Effector CD4-positive, alpha-beta T cell (primary cell): ENCODE results near the gene CLTCL1.
"Not testable (repeated sequence)": the region's sequence is repeated elsewhere in the genome, so short reads cannot be mapped to it uniquely, and the experiment has no call there.

Experiments used
- DNase-seq: peaks from one replicate; pipeline ENCODE4 v3.0.0-alpha.2; 2020

Gene CLTCL1

DNA sequence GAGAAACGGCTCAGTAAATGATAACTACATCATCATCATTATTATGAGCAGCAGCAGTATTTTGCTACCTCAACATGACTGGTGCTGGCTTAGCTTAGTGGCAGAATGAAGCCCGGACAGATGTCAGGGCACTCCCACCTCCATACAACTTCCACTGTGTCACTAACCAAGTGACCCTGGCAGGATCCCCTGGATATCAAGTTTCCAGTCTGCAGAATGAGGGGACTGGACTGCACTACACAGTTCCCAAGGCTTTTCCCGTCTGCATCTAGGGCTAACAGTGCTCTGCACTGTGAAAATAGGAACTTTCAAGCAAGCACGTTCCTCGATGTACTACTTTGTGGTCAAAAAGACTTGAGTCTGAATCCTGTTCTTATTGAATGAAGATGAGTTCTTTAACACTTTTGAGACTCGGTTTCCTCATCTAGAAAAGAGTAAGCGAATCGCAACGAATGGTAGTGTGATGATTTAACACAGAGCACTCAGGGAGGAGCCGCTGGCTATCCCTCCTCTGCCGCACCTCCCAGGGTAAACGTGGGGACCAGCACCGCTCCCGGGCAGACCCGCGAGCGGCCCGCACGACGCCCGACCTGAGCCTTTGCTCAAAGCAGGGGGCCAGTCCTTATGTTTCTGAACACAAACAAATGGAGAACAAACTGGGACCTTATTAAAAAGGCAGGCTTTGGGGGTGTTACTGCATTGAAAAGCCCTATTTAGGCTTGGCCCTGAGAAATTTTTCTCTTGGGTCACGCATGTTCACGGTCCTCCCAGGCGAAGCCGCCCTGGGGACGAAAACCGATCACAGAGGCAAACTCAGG is 910 bp downstream of the CLTCL1 start:
- DNase-seq: no peak

DNA sequence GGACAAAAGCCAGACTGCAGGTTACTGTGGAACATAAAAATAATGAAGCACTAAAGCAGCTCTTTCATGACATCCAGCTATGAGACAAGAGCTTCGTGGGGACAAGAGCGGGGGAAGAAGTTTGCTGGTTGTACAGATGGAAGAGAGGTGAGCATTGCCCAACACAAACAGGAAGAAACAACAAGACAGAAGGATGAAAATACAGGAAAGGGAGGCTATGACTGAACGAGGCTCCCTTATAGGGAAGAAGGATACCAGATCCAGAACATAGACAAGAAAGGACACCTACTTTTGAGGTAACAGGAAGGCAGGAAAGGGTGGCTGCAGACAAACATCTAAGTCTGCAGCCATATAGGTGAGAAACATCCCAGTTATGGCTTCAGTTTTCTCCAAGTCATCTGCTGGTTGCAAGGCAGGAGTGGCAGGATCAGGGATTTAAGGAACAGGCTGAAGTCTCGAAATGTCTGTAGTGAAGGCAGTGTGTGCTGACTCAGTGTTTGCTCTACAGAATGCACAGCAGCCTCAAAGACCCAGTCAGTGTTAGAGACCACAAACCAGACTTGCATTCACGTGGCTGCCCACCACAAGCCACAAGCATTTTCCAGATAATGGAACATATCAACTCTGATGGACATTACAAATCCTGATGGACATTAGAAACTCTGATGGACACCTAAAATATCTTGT is 1.9 kb downstream of the CLTCL1 start:
- DNase-seq: no peak

DNA sequence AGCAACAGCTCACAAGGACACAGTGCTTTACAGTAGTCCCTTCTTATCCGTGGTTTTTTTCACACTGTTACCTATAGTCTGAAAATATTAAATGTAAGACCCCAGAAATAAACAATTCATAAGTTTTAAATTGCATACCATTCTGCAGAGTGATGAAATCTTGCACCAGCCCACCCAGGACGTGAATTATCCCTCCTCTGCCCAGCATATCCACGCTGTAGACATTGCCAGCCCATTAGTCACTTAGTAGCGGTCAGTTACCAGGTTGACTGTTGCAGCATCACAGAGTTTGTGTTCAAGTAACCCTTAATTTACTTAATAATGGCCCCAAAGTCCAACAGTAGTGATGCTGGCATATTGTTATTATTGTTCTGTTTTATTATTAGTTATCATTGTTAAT is 3.6 kb downstream of the CLTCL1 start:
- no peak for DNase-seq

DNA sequence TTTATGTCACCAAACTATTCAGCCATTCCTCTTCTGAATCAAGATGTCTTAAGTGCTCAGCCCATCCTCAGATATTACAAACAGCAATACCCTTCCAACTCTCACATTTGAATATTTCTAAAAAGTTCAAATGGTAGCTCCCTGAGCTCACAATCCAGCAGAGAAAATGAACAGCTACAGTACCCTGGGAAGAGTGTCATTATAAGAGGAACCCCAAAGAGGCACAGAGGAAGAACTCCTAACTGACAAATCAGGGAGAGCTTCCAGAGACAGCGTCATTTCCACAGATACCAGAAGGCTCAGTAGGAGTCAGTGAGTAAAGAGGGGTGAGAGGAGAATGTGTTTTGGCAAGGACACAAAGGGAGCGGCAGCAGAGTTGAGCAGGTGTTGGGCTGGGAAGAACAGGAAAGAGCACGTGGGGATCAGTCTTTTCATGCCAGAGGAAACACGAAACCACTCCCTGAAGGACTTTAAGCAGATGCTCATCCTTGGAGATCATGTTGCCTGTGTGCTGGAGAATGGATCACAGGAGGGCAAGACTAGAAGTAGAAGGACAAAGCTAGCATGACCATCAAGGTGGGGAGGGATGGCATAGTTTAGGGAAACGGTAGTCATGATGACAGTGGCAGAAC is 4.3 kb downstream of the CLTCL1 start:
- no peak for DNase-seq

DNA sequence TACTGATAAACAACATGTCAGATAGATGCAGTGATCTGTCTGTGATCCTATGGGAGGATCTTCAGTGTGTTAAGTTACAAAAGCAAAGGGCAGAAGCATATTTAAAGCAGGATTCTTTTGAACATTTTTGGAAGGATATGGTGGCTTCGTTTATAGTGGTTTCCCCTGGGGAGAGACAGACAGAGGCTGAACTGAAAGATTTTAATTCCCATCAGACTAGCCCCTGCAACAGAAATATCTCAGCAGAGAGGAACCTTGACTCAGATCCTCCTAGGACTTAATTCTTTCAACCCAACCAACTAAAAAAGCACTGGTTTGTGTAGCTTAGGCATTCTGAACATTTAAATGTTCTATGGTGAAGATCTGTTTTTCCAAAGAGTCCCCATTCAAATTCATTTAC is 5.7 kb downstream of the CLTCL1 start:
- DNase-seq: no peak

DNA sequence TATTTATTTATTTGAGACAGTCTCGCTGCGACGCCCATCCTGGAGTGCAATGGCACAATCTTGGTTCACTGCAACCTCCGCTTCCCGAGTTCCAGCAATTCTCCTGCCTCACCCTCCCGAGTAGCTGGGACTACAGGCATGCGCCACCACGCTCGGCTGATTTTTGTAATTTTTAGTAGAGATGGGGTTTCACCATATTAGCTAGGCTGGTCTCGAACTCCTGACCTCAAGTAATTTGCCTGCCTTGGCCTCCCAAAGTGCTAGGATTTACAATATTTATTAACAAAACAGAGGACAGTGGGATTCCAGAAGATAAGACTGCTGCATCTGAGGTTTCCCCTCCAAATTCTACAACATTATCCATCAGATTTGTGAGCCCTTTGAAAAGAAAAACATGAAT is 12.4 kb downstream of the CLTCL1 start:
- DNase-seq: not testable (repeated sequence)

DNA sequence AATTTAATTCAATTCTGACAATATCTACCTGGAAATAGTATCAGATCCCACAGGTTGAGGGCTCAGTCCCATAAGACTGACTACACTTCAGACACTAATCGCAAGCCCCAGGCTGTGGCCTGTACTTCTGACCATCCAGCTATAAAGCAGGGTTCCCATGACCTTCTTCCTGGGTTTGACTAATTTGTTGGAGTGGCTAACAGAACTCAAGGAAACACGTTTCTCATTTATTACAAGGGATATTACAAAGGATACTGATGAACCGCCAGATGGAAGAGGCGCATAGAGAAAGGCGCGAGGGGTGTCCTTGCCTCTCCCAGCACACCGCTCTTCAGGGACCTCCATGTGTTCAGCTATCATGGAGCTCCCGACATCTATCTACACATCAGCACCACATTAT is 13.7 kb downstream of the CLTCL1 start:
- DNase-seq: no peak

DNA sequence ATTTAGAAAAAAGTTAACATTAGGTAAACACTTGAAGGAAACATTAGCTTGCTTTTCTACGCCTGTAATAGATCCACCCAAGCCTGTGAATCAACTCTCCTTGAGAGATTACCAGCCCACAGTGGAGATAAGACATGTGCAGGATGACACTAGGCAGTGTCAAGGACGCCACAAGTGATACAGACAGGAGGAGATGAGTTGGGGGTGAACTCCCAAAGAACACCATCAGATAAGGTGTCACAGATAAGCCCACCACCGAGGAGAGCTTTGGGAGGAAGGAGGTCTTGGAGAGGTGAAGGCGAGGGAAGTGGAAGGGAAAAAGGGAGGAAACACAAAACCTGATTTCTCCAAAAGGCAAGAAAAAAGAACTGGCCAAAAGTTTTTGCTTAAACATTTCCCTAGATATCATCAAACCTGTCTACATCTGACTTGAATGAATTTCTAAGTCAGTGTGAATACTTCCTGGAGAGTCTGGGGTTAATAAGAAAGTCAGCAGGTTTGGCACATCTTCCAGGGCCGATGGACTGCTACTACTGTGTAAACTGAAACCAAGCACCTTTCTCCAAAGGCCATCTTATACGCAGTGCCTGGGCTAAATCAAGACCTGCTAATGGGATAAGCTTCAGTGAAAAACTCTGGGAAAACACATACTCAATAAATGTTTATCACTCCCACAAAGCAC is 15.5 kb downstream of the CLTCL1 start:
- no peak for DNase-seq

DNA sequence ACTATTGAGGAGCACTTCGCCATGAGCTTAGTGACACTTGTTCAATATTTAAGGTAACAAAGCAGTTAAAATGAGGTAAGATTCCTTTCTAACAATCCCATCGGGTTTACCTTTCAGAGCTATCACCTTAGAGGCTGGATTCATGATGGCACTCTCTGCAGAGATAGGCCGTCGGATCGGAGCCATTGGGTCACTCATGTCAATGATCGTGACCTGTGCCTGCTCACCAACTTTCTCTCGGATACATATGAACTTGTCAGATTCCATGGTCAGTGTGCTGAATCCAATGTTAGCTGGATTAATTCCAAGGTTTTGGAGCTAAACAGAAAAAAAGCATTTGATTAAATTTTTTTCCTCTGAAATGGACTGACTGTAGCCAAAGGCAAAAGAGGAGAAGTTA is 16.0 kb downstream of the CLTCL1 start:
- no peak for DNase-seq

DNA sequence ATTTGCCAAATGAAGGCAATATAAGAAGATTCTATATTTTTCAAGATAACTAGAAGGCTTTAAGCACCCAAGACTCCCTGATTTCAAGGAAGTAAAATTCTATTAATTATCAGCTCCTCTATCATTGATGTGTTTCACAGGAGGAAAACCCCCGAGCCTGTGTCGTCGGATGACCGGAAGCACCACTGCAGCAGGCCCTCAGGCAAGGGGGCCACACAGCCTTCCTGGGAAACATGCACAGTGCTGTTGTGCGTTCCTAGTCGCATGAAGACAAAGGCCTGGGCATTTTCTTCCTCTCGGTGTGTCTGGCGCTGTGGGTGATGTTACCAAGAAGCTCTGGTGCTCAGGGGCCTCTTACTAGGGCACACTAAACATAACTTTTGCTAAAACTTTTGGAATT is 16.4 kb downstream of the CLTCL1 start:
- no peak for DNase-seq

DNA sequence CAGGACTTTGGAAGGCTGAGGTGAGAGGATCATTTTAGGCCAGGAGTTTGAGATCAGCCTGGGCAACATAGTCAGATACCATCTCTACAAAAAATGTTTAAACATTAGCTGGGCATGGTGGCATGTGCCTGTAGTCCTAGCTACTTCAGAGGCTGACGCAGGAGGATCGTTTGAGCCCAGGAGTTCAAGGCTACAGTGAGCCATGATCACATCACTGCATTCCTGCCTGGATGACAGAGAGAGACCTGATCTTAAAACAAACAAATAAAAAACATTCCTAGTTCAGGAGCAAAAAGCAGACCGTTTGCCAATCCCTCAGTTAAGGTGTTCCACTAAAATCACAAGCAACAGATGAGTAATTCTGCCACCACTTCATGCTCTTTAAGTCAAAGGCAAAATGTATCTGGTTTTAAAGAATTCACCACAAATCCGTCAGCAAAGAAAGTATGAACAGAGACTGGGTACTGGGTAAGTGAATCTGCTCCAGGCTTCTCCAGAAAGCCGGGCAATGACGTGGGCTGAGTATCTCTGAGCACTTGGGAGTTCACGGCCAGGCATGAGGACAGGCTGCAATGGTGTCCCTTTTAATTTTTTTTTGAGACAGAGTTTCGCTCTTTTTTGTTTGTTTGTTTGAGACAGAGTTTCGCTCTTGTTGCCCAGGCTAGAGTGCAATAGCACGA is 19.5 kb downstream of the CLTCL1 start:
- no peak for DNase-seq

DNA sequence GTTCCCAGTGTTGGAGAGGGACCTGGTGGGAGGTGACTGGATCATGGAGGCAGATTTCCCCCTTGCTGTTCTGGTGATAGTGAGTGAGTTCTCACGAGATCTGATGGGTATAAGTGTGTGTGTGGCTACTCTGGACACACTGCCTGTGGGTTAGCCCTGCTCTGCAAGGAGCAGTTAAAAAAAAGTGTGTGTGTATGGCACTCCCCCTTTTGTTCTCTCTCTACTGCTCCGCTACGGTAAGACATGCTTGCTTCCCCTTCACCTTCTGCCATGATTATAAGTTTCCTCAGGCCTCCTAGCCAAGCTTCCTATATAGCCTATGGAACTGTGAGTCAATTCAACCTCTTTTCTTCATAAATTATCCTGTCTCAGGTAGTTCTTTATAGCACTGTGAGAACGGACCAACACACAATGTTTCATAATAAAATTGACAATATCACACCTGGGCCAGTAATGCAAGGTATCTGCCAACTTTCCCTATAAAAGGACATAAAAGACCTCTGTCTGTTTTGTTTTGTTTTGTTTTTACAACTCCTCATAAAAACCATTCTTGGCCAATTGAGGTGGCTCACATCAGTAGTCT is 20.2 kb downstream of the CLTCL1 start:
- no peak for DNase-seq

DNA sequence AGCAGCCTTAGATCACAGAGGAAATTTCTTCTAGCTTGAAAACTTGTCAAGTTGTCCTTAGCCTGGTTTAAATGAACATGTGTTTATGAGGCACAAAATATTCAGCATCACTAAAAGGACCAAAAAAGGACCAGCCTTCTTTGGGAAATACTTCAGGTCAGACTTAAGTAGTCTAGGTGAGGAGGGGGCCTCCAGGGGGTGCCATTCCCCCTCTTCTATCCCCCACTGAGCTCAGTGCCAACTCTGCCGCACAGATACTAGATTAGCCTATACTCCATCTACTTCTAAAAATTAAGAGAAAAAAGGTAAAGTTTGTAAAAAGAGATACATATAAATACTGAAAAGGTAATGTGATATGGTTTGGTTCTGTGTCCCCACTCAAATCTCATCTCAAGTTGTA is 20.6 kb downstream of the CLTCL1 start:
- no peak for DNase-seq

DNA sequence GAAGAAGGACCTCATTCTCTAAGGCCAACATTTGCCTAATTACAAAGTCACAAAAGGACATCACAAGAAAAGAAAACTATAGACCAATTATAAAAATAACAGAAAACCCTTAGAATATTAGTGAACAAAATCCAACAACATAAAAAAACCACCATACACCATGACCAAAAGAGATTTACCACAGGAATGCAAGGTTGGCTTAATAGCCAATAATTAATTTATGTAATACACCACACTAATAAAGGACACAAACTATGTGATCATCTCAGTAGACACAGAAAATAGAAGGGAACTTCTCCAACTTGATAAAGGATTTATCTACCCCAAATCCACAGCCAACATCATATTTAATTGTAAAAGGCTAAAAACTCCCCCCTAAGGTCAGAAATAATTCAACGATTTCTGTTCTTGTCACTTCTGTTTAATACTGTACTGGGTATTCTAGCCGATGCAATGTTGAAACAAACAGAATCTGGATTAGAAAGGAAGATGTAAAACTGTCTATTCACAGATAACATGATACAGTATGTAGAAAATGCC is 24.9 kb downstream of the CLTCL1 start:
- no peak for DNase-seq

DNA sequence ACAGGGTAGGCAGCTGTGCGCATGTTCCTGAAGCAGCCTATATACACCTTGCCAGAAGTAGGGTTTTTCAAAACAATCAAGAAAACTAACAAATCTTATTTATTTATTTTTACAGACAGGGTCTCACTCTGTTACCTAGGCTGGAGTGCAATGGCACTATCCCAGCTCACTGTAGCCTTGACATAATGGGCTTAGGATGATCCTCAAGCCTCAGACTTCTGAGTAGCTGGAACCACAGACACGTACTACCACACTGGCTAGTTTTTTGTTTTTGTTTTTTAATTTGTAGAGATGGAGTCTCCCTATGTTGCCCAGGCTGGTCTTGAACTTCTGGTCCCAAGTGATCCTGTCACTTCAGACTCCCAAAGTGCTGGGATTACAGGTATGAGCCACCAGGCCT is 25.7 kb downstream of the CLTCL1 start:
- no peak for DNase-seq

DNA sequence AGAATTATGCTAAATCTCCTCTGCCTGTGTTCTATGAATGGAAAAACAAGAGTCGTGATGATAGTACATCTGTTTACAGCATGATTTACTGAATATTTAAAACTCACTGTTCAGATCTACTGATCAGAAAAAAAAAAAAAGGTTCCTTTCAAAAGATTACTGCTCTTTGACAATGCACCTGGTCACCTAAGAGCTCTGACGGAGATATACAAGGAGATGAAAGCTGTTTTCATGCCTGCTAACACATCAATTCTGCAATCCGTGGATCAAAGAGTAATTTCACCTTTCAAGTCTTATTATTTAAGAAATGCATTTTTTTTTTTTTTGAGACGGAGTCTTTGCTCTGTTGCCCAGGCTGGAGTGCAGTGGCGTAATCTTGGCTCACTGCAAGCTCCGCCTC is 30.7 kb downstream of the CLTCL1 start:
- DNase-seq: no peak

DNA sequence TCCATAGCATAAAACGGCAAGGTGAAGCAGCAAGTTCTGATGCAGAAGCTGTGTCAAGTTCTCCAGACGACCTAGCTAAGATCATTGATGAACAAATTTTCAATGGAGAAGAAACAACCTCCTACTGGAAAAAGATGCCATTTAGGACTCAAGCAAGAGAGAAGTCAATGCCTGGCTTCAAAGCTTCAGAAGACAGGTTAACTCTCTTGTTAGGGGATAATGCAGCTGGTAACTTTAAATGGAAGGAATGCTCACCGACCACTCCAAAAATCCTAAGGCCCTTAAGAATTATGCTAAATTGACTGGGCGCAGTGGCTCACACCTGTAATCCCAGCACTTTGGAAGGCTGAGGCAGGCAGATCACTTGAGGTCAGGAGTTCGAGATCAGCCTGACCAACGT is 31.3 kb downstream of the CLTCL1 start:
- no peak for DNase-seq

DNA sequence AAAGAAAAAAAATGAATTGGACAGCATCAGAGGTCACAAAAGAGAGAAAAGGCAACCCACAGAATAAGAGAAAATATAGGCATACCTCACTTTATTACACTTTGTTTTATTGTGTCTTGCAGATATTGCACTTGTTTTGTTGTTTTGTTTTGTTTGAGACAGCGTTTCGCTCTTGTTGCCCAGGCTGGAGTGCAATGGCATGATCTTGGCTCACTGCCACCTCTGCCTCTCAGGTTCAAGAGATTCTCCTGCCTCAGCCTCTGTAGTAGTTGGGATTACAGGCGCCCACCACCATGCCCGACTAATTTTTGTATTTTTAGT is 32.6 kb downstream of the CLTCL1 start:
- not testable (repeated sequence) for DNase-seq

DNA sequence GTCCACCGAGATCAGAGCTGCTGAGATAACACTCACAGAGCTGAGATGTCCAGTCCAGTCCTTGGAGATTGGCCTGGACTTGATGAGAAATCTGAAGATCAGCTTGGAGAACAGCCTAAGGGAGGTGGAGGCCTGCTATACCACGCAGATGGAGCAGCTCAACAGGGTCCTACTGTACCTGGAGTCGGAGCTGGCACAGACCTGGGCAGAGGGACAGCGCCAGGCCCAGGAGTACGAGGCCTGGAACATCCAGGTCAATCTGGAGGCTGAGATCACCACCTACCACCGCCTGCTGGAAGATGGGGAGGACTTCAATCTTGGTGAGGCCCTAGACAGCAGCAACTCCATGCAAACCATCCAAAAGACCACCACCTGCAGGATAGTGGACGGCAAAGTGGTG is 33.1 kb downstream of the CLTCL1 start:
- no peak for DNase-seq

DNA sequence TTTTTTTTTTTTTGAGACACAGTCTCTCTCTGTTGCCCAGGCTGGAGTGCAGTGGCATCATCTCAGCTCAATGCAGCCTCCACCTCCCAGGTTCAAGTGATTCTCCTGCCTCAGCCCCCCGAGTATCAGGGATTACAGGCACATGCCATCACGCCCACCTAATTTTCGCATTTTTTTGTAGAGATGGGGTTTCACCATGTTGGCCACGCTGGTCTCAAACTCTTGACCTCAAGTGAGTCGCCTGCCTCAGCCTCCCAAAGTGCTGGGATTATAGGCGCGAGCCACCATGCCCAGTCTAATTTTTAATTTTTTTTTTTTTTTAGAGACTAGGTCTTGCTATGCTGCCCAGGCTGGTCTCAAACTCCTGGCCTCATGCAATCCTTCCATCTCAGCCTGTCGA is 35.2 kb downstream of the CLTCL1 start:
- not testable (repeated sequence) for DNase-seq

DNA sequence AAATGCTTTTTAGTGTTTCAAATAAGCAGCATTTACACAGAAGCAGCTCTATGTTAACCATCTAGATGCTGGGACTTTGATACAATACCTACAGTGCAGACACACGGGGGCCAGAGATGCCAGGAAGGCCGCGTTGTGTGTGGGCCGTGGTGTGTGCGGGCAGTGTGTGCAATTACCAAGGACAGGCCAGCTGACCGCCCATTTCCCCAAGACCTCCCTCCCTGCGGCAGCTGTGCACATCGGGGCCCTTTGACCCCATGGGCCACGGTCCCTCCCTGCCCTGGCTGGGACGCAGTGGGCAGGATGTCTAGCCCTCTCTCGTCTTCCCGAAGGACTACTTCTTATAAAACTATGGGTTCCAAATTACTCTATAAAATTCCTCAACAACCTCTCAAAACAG is 38.4 kb downstream of the CLTCL1 start:
- DNase-seq: no peak

DNA sequence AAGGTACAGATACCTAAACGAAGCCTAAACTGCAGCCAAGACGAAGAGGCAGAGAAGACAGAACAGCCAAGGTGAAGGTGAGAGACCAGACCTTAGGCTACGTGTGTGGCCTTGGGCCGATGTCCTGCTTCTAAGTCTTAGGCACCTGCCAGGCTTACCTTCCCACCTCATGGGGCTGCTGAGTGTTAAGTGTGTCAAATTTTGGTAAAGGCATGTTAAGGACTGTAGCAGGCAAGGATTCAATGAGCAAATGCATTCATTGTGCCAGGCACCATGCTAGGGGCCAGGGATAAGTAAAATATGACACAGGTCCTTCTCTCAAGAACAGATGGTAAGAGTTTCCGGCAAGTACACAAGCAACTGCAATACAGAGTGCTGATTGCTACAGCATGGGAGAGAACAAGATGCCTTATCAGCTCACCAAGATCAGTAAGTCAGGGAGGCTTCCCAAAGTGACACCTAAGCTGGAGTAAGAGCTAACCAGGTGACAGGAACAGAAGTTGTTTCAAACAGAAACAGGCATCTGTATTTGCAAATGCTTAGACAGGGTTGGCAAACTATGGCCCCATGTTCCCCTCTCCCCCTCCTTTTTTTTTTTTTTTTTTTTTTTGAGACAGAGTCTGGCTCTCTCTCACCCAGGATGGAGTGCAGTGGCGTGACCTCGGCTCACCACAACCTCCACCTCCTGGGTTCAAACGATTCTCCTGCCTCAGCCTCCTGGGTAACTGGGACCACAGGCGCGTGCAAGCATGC is 46.7 kb downstream of the CLTCL1 start:
- no peak for DNase-seq
